Loucy (cell line): ENCODE results near the gene FOXP1.

Experiments
- H2AFZ ChIP-seq: fragments of 200-600 bp; sonication (generic); 2 replicates; pipeline ENCODE4 v1.6.0; 2016; ENCODE audit warnings: antibody characterized with exemption, mild to moderate bottlenecking, low read length, moderate library complexity
- H3F3A ChIP-seq: fragments of 200-600 bp; 2 replicates; pipeline ENCODE4 v1.6.0; 2016; ENCODE audit warnings: antibody characterized with exemption, low read depth, mild to moderate bottlenecking
- H3K27me3 ChIP-seq: fragments of 200-600 bp; sonication (generic); 2 replicates; pipeline ENCODE4 v1.6.1; 2014; ENCODE audit warnings: low read length, mild to moderate bottlenecking; ENCODE audit not compliant: insufficient read depth, poor library complexity, severe bottlenecking
- H3K36me3 ChIP-seq: fragments of 200-600 bp; sonication (generic); 2 replicates; pipeline ENCODE4 v1.6.1; 2016; ENCODE audit warnings: low read length; ENCODE audit not compliant: insufficient read depth
- H3K4me1 ChIP-seq: fragments of 200-600 bp; sonication (generic); 2 replicates; pipeline ENCODE4 v1.5.1; 2014; ENCODE audit warnings: low read length, mild to moderate bottlenecking; ENCODE audit not compliant: insufficient read depth, poor library complexity, severe bottlenecking
- H3K4me2 ChIP-seq: fragments of 200-600 bp; sonication (generic); 2 replicates; pipeline ENCODE4 v1.6.0; 2014; ENCODE audit warnings: antibody characterized with exemption, low read length, low read depth, mild to moderate bottlenecking; ENCODE audit not compliant: poor library complexity, severe bottlenecking
- H3K4me3 ChIP-seq: fragments of 200-600 bp; sonication (generic); 2 replicates; pipeline ENCODE4 v1.5.1; 2014; ENCODE audit warnings: low read length, mild to moderate bottlenecking, mixed read lengths; ENCODE audit not compliant: poor library complexity, severe bottlenecking
- H3K79me2 ChIP-seq: fragments of 200-600 bp; sonication (generic); 2 replicates; pipeline ENCODE4 v1.6.1; 2014; ENCODE audit warnings: low read length; ENCODE audit not compliant: insufficient read depth
- H3K9ac ChIP-seq: fragments of 200-600 bp; sonication (generic); 2 replicates; pipeline ENCODE4 v1.6.0; 2014; ENCODE audit warnings: mild to moderate bottlenecking, low read depth, low read length, moderate library complexity; ENCODE audit not compliant: poor library complexity, severe bottlenecking
- H3K9me2 ChIP-seq: fragments of 200-600 bp; sonication (generic); replicated peaks from 2 replicates; pipeline ENCODE4 v1.6.1; 2016; ENCODE audit warnings: low read depth, low read length, mixed read lengths
- H3K9me3 ChIP-seq: fragments of 200-600 bp; sonication (generic); 2 replicates; pipeline ENCODE4 v1.6.1; 2014; ENCODE audit warnings: mild to moderate bottlenecking, antibody characterized with exemption, low read length, low read depth; ENCODE audit not compliant: insufficient read depth
- H4K20me1 ChIP-seq: fragments of 200-600 bp; sonication (generic); 2 replicates; pipeline ENCODE4 v1.6.0; 2014; ENCODE audit warnings: antibody characterized with exemption, low read length, mild to moderate bottlenecking; ENCODE audit not compliant: insufficient read depth, poor library complexity, severe bottlenecking
- EZH2phosphoT487 ChIP-seq: fragments of 200-600 bp; IDR thresholded peaks from 2 replicates; pipeline ENCODE4 v1.6.1; 2018; ENCODE audit warnings: antibody characterized with exemption, mild to moderate bottlenecking, moderate library complexity, borderline replicate concordance
- TF ChIP-seq, protein P1 (sequence below): fragments of 200-600 bp; sonication (generic); conservative IDR thresholded peaks from 2 replicates; pipeline ENCODE4 v1.5.1; 2014; ENCODE audit warnings: mild to moderate bottlenecking, antibody characterized with exemption, low read length

The FOXP1 gene

GRCh38 chr3:71520161-71521020 lies 63.1 kb downstream of the FOXP1 start:
- Histone ChIP-seq H2AFZ (no peak overlapping the region), H4K20me1 (no peaks in the 10 kb centered on the region), H3K9me3 (no peaks in the 10 kb centered on the region), H3K4me3 (no peak overlapping the region), H3F3A (no peaks in the 10 kb centered on the region), H3K27me3 (no peaks in the 10 kb centered on the region), H3K79me2 (peaks cover 44% of the 10 kb centered on the region), H3K36me3 (no peaks in the 10 kb centered on the region), H3K9ac (no peak overlapping the region), H3K4me1 (peaks cover 12% of the 10 kb centered on the region), H3K4me2 (no peak overlapping the region), H3K9me2 (no peaks in the 10 kb centered on the region)
- TF ChIP-seq, protein P1, sequence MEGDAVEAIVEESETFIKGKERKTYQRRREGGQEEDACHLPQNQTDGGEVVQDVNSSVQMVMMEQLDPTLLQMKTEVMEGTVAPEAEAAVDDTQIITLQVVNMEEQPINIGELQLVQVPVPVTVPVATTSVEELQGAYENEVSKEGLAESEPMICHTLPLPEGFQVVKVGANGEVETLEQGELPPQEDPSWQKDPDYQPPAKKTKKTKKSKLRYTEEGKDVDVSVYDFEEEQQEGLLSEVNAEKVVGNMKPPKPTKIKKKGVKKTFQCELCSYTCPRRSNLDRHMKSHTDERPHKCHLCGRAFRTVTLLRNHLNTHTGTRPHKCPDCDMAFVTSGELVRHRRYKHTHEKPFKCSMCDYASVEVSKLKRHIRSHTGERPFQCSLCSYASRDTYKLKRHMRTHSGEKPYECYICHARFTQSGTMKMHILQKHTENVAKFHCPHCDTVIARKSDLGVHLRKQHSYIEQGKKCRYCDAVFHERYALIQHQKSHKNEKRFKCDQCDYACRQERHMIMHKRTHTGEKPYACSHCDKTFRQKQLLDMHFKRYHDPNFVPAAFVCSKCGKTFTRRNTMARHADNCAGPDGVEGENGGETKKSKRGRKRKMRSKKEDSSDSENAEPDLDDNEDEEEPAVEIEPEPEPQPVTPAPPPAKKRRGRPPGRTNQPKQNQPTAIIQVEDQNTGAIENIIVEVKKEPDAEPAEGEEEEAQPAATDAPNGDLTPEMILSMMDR, result no peak
- no peak for TF ChIP-seq EZH2phosphoT487

GRCh38 chr3:71518089-71518488 lies 65.4 kb downstream of the FOXP1 start:
- H2AFZ ChIP-seq, result no peak overlapping the region
- no peak for TF ChIP-seq EZH2phosphoT487
- no peak overlapping the region for H3K4me2 ChIP-seq
- no peaks in the 10 kb centered on the region for H3K36me3 ChIP-seq
- no peaks in the 10 kb centered on the region for H3K9me2 ChIP-seq
- H3K79me2 ChIP-seq, result peaks cover 64% of the 10 kb centered on the region
- no peak overlapping the region for H3K9ac ChIP-seq
- H4K20me1 ChIP-seq, result no peaks in the 10 kb centered on the region
- H3F3A ChIP-seq, result no peaks in the 10 kb centered on the region
- no peak overlapping the region for H3K4me3 ChIP-seq
- H3K27me3 ChIP-seq, result no peaks in the 10 kb centered on the region
- H3K4me1 ChIP-seq, result peaks cover 12% of the 10 kb centered on the region
- no peaks in the 10 kb centered on the region for H3K9me3 ChIP-seq

DNA sequence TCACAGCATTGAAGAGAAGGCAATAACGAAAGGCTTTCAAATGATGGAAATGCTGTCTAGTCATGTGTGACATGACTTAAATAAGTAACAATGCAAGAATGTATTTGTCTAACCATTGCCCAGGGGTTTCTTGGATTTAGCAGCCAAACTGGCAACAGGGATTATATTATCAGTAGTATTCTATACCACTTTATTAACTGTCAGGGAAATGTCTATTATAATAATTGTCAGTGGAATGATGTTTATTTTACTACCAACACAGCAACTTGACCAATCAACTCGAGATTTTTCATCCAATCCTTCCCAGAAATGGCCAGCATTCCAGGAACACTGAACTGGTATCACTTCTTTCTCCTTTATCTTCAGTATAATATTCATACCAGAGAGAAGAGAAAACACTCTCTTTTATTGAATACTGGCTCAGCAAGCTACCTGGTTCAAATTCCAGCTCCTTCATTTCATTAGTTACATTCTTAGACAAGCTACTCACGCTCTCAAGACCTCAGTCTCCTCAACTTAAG lies 66.2 kb downstream of the FOXP1 start:
- Histone ChIP-seq H3K9me3 (no peaks in the 10 kb centered on the region), H3K9ac (no peak overlapping the region), H3K36me3 (no peaks in the 10 kb centered on the region), H3K4me1 (peaks cover 5% of the 10 kb centered on the region), H3K4me2 (no peak overlapping the region), H3K9me2 (no peaks in the 10 kb centered on the region), H3K79me2 (peaks cover 65% of the 10 kb centered on the region), H3F3A (no peaks in the 10 kb centered on the region), H3K4me3 (no peak overlapping the region), H2AFZ (no peak overlapping the region), H3K27me3 (no peaks in the 10 kb centered on the region), H4K20me1 (peaks cover 3% of the 10 kb centered on the region)
- TF ChIP-seq EZH2phosphoT487, result no peak
- TF ChIP-seq, protein P1, result no peak
